H1 (cell line): ENCODE results near the gene KCTD7. TPM values are rescaled to one million over a fixed set of nuclear protein-coding genes. Genes with fewer than 3 reads are reported as not detected.

Source experiments
- CTCF ChIA-PET: fragments of 300-600 bp; sonication (Branson Sonifier 250); formaldehyde crosslinking; loops from one replicate; lab custom pipeline; 2021; ENCODE audit not compliant: partially characterized antibody; lab: Charles Lee
- POLR2A ChIA-PET: fragments of 300-600 bp; sonication (Branson Sonifier 250); formaldehyde crosslinking; loops from one replicate; lab custom pipeline; 2021; ENCODE audit warnings: inconsistent platforms; ENCODE audit not compliant: partially characterized antibody; lab: Charles Lee
- DNase-seq, 2 experiments: peaks; one replicate each; pipeline versions ENCODE4 v3.0.0 to v3.0.0-alpha.2; 2010 to 2022; ENCODE audit warnings: low spot score in 2 of 2, low read depth in 1 of 2, mixed read lengths in 1 of 2
- FAIRE-seq: peaks from 2 replicates; lab custom pipeline; 2011; peaks lifted over from hg19 to GRCh38; lab: Jason Lieb, UNC
- H2AFZ ChIP-seq: 2 replicates; pipeline ENCODE4 v1.8.1; 2012; ENCODE audit warnings: low read length, inconsistent platforms
- H2AK5ac ChIP-seq: 2 replicates; pipeline ENCODE4 v1.6.1; 2013; ENCODE audit warnings: low read depth, low read length
- H2BK120ac ChIP-seq: replicated peaks from 2 replicates; pipeline ENCODE3; 2013; ENCODE audit warnings: low read depth, low read length, inconsistent platforms
- H2BK12ac ChIP-seq: 2 replicates; pipeline ENCODE4 v1.6.1; 2013; ENCODE audit warnings: low read depth, low read length
- H2BK15ac ChIP-seq: 2 replicates; pipeline ENCODE4 v1.6.1; 2013; ENCODE audit warnings: low read length
- H2BK20ac ChIP-seq: 2 replicates; pipeline ENCODE4 v1.6.1; 2013; ENCODE audit warnings: low read length
- H2BK5ac ChIP-seq: 2 replicates; pipeline ENCODE4 v1.6.1; 2013; ENCODE audit warnings: low read depth, low read length
- H3K14ac ChIP-seq: 2 replicates; pipeline ENCODE4 v1.6.1; 2013; ENCODE audit warnings: inconsistent platforms; ENCODE audit not compliant: insufficient read length
- H3K18ac ChIP-seq: 2 replicates; pipeline ENCODE4 v1.6.1; 2013; ENCODE audit warnings: low read length; ENCODE audit errors: extremely low read depth
- H3K23ac ChIP-seq: 2 replicates; pipeline ENCODE4 v1.6.1; 2013; ENCODE audit warnings: inconsistent platforms; ENCODE audit not compliant: insufficient read length
- H3K23me2 ChIP-seq: 2 replicates; pipeline ENCODE4 v1.6.1; 2013; ENCODE audit warnings: low read depth, low read length
- H3K27ac ChIP-seq: 2 replicates; pipeline ENCODE4 v1.6.1; 2011; ENCODE audit warnings: low read depth, low read length, inconsistent platforms
- H3K27me3 ChIP-seq, 4 experiments: replicated peaks in 1 of 4; 1 replicate in 1 of 4; 2 replicates in 3 of 4; pipeline versions ENCODE4 v1.6.1 to v1.8.1; 2011 to 2013; ENCODE audit warnings: low read length in 3 of 4, mild to moderate bottlenecking in 3 of 4, inconsistent platforms in 2 of 4, mixed read lengths in 2 of 4, moderate library complexity in 1 of 4; ENCODE audit not compliant: control insufficient read depth in 3 of 4, insufficient read depth in 3 of 4; ENCODE audit errors: extremely low read depth in 1 of 4
- H3K36me3 ChIP-seq, 4 experiments: 2 replicates each; pipeline versions ENCODE4 v1.6.1 to v1.8.1; 2011 to 2013; ENCODE audit warnings: mild to moderate bottlenecking in 4 of 4, low read length in 3 of 4, moderate library complexity in 2 of 4, control low read depth in 1 of 4, inconsistent platforms in 1 of 4; ENCODE audit not compliant: insufficient read depth in 4 of 4, control insufficient read depth in 2 of 4
- H3K4ac ChIP-seq: replicated peaks from 2 replicates; pipeline ENCODE3; 2013; ENCODE audit warnings: low read length, low read depth, mixed read lengths, inconsistent platforms; ENCODE audit not compliant: insufficient read length
- H3K4me1 ChIP-seq, 4 experiments: replicated peaks in 1 of 4; 1 replicate in 1 of 4; 2 replicates in 3 of 4; pipeline versions ENCODE4 v1.6.1 to v1.8.1; 2011 to 2013; ENCODE audit warnings: low read length in 3 of 4, inconsistent platforms in 2 of 4, mixed read lengths in 1 of 4; ENCODE audit not compliant: insufficient read depth in 4 of 4, control insufficient read depth in 3 of 4
- H3K4me2 ChIP-seq, 2 experiments: 2 replicates each; pipeline versions ENCODE4 v1.6.1 to v1.8.1; 2011 to 2013; ENCODE audit warnings: low read depth in 2 of 2, low read length in 2 of 2, control low read depth in 1 of 2, inconsistent platforms in 1 of 2, mild to moderate bottlenecking in 1 of 2; ENCODE audit not compliant: insufficient read depth in 1 of 2
- H3K4me3 ChIP-seq, 4 experiments: fragments of 200-600, 300-600 bp in 1 of 4; sonication (generic), shearing (Covaris generic), sonication (Bioruptor Twin) in 1 of 4; 2 replicates each; pipeline versions ENCODE4 v1.5.1 to v1.8.1; 2011 to 2016; ENCODE audit warnings: low read length in 4 of 4, low read depth in 3 of 4, control low read depth in 2 of 4, inconsistent platforms in 2 of 4, mild to moderate bottlenecking in 2 of 4, mixed read lengths in 1 of 4, moderate library complexity in 1 of 4; ENCODE audit not compliant: insufficient read depth in 2 of 4; ENCODE audit errors: extremely low read depth in 1 of 4
- H3K56ac ChIP-seq: replicated peaks from 2 replicates; pipeline ENCODE3; 2013; ENCODE audit warnings: low read depth, mild to moderate bottlenecking, mixed read lengths, low read length, inconsistent platforms; ENCODE audit not compliant: insufficient read length
- H3K79me1 ChIP-seq: 2 replicates; pipeline ENCODE4 v1.6.1; 2013; ENCODE audit warnings: low read depth, low read length, control low read depth
- H3K79me2 ChIP-seq, 2 experiments: 2 replicates each; pipeline versions ENCODE4 v1.6.1 to v1.8.1; 2012 to 2013; ENCODE audit warnings: low read length in 2 of 2, mild to moderate bottlenecking in 2 of 2, inconsistent platforms in 1 of 2; ENCODE audit not compliant: insufficient read depth in 2 of 2, control insufficient read depth in 1 of 2
- H3K9ac ChIP-seq, 4 experiments: replicated peaks in 1 of 4; 1 replicate in 1 of 4; 2 replicates in 3 of 4; pipeline versions ENCODE4 v1.6.1 to v1.8.1; 2011 to 2013; ENCODE audit warnings: low read depth in 3 of 4, low read length in 3 of 4, control low read depth in 2 of 4, mild to moderate bottlenecking in 2 of 4, moderate library complexity in 2 of 4, inconsistent platforms in 1 of 4; ENCODE audit errors: extremely low read depth in 1 of 4
- H3K9me3 ChIP-seq, 2 experiments: 2 replicates each; pipeline versions ENCODE4 v1.6.1 to v1.8.1; 2012 to 2013; ENCODE audit warnings: mild to moderate bottlenecking in 2 of 2, moderate library complexity in 2 of 2, control low read depth in 1 of 2, inconsistent platforms in 1 of 2, low read depth in 1 of 2, low read length in 1 of 2, mixed read lengths in 1 of 2; ENCODE audit not compliant: insufficient read depth in 2 of 2
- H4K20me1 ChIP-seq, 2 experiments: replicated peaks in 1 of 2; 2 replicates each; pipeline versions ENCODE3 to v1.8.1; 2011 to 2013; ENCODE audit warnings: inconsistent platforms in 2 of 2, low read length in 2 of 2, mild to moderate bottlenecking in 1 of 2; ENCODE audit not compliant: insufficient read depth in 2 of 2, control insufficient read depth in 1 of 2
- H4K5ac ChIP-seq: 2 replicates; pipeline ENCODE4 v1.6.1; 2013; ENCODE audit warnings: low read length, low read depth, mixed read lengths, inconsistent platforms; ENCODE audit not compliant: insufficient read length
- H4K8ac ChIP-seq: 2 replicates; pipeline ENCODE4 v1.8.0; 2013; ENCODE audit warnings: mild to moderate bottlenecking, moderate library complexity, low read length, inconsistent platforms; ENCODE audit not compliant: insufficient read depth; ENCODE audit errors: extremely low read depth
- H4K91ac ChIP-seq: replicated peaks from 2 replicates; pipeline ENCODE3; 2013; ENCODE audit warnings: low read length, mixed read lengths, inconsistent platforms; ENCODE audit not compliant: insufficient read length
- BACH1 ChIP-seq: IDR thresholded peaks from 2 replicates; pipeline ENCODE4 v1.6.1; 2012; ENCODE audit warnings: low read length, improper control_type of control experiment
- BRCA1 ChIP-seq: IDR thresholded peaks from 2 replicates; pipeline ENCODE4 v1.6.1; 2012; ENCODE audit warnings: low read depth, low read length, improper control_type of control experiment
- CHD2 ChIP-seq: IDR thresholded peaks from 2 replicates; pipeline ENCODE4 v1.6.1; 2012; ENCODE audit warnings: low read length, improper control_type of control experiment
- GABPA ChIP-seq: IDR thresholded peaks from 2 replicates; pipeline ENCODE4 v1.6.1; 2011; ENCODE audit warnings: mild to moderate bottlenecking, low read length, moderate library complexity, borderline replicate concordance; ENCODE audit not compliant: insufficient read depth
- MAFK ChIP-seq: IDR thresholded peaks from 2 replicates; pipeline ENCODE4 v1.6.1; 2012; ENCODE audit warnings: low read depth, mild to moderate bottlenecking, improper control_type of control experiment, low read length
- NRF1 ChIP-seq: IDR thresholded peaks from 2 replicates; pipeline ENCODE4 v1.6.1; 2011; ENCODE audit warnings: mild to moderate bottlenecking, low read depth, low read length, improper control_type of control experiment
- TAF1 ChIP-seq: IDR thresholded peaks from 2 replicates; pipeline ENCODE4 v1.6.1; 2011; ENCODE audit warnings: mild to moderate bottlenecking, low read depth, low read length
- TAF7 ChIP-seq: optimal IDR thresholded peaks from 2 replicates; pipeline ENCODE3; 2011; ENCODE audit warnings: low read depth, mild to moderate bottlenecking, inconsistent platforms, low read length, moderate library complexity, borderline replicate concordance
- TCF12 ChIP-seq: IDR thresholded peaks from 2 replicates; pipeline ENCODE4 v1.6.1; 2011; ENCODE audit warnings: low read depth, mild to moderate bottlenecking, low read length
- WGBS, 2 experiments: shearing (Covaris generic) in 1 of 2; methylation state at CpG; one replicate each; pipeline versions ENCODE4 v1.1.6 to v1.1.7; 2013 to 2015; ENCODE audit warnings: low lambda C conversion rate in 2 of 2, mixed read lengths in 2 of 2, inconsistent platforms in 1 of 2, low coverage in 1 of 2, missing lambda C conversion rate in 1 of 2; ENCODE audit not compliant: insufficient replicate concordance in 2 of 2, insufficient coverage in 1 of 2, insufficient read length in 1 of 2; ENCODE audit errors: extremely low coverage in 1 of 2, missing lambda C conversion rate in 1 of 2; 5-methylcytosine and 5-hydroxymethylcytosine counted together
- polyA plus RNA-seq, 7 experiments: library from polyadenylated mRNA; depleted of rRNA in 3 of 7; stranded (reverse) in 5 of 7; unstranded in 2 of 7; fragments of >200 nt in 5 of 7; fragments of 200-250 nt in 2 of 7; gene quantifications; 1 replicate in 5 of 7; 2 replicates in 1 of 7; 4 replicates in 1 of 7; pipeline versions ENCODE4 v1.2.1 to v1.2.3, GENCODE V29; 2011 to 2013; ENCODE audit warnings: missing spikeins in 2 of 7, mixed read lengths in 2 of 7
- total RNA-seq: library from RNA; stranded (reverse); fragmentation: NEBNext Ultra II Directional; extraction: Animal tissue kit (Norgen Biotek cat#: 25700); gene quantifications from 2 replicates; pipeline ENCODE4 v1.2.1, GENCODE V29; 2021
- TF ChIP-seq, protein P1 (sequence below): IDR thresholded peaks from 2 replicates; pipeline ENCODE4 v1.6.1; 2012; ENCODE audit warnings: inconsistent platforms

The KCTD7 gene
- total and polyA plus RNA-seq, 2 of the 8 experiments (the other 6 are each of a cell fraction or from before 2014, with no cell fraction given) = 8.6 to 11.9 TPM

DNA sequence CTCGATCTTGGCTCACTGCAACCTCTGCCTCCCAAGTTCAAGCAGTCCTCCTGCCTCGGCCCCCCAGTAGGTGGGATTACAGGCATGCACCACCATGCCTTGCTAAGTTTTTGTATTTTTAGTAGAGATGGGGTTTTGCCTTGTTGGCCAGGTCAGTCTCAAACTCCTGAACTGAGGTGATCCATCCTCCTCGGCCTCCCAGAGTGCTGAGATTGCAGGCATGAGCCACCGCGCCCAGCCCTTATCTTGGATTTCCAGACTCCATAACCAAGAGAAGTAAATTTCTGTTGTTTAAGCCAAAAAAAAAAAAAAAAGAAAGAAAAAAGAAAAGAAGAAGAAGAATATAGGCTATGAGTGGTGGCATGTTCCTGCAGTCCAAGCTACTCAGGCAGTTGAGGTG, 58.5 kb downstream of the KCTD7 start:
- no peak for DNase-seq
- H3K9me3 ChIP-seq = no peaks in the 10 kb centered on the region
- H2BK120ac ChIP-seq = no peak overlapping the region
- no peak overlapping the region for H2BK5ac ChIP-seq
- no peaks in the 10 kb centered on the region; a peak in 1 of 7 replicates for H3K27me3 ChIP-seq
- H3K18ac ChIP-seq = no peak overlapping the region
- no peak overlapping the region for H3K23ac ChIP-seq
- 79% methylated on average over 5 of the region's 5 CpGs; no CpG with 5 or more reads in 1 of the 2 experiments for WGBS, 2 experiments
- CTCF ChIA-PET = interaction anchor here (0.6 to 1.1 kb wide), 2 partner anchors 9 to 25 kb away, joined by 3 to 4 read pairs; no protein-coding TSS in a partner anchor
- H2BK15ac ChIP-seq = no peak overlapping the region
- H3K27ac ChIP-seq = no peak overlapping the region
- no peak overlapping the region for H2AK5ac ChIP-seq
- no peak overlapping the region for H3K56ac ChIP-seq
- H3K14ac ChIP-seq = no peak overlapping the region
- no peak overlapping the region for H3K4me2 ChIP-seq
- TF ChIP-seq TAF7 (no peak), TAF1 (no peak), MAFK (no peak), NRF1 (no peak), BACH1 (no peak), BRCA1 (no peak), TCF12 (no peak), GABPA (no peak), CHD2 (no peak)
- TF ChIP-seq, protein P1, sequence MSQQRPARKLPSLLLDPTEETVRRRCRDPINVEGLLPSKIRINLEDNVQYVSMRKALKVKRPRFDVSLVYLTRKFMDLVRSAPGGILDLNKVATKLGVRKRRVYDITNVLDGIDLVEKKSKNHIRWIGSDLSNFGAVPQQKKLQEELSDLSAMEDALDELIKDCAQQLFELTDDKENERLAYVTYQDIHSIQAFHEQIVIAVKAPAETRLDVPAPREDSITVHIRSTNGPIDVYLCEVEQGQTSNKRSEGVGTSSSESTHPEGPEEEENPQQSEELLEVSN = no peak
- TF ChIP-seq, all 59 proteins: peak for 0
- POLR2A ChIA-PET = no interaction called here
- peaks cover 5% of the 10 kb centered on the region; the same call in 1 of the 2 replicates for H3K23me2 ChIP-seq
- no peak overlapping the region for H3K9ac ChIP-seq
- H4K20me1 ChIP-seq = peaks cover 0 to 1% of the 10 kb centered on the region in 2 experiments
- no peak overlapping the region for H2AFZ ChIP-seq
- no peak overlapping the region for H4K8ac ChIP-seq
- H2BK12ac ChIP-seq = no peak overlapping the region
- peaks cover 0 to 3% of the 10 kb centered on the region in 2 experiments; a peak in 1 of 4 replicates for H3K79me2 ChIP-seq
- no peak overlapping the region for H3K4ac ChIP-seq
- no peaks in the 10 kb centered on the region for H3K36me3 ChIP-seq
- H4K91ac ChIP-seq = no peak overlapping the region
- H3K4me1 ChIP-seq = no peaks in the 10 kb centered on the region; a peak in 2 of 7 replicates
- no peak overlapping the region for H3K4me3 ChIP-seq
- 0 out of 2 replicates have a peak, but pooled peaks cover 2% of the 10 kb centered on the region for H3K79me1 ChIP-seq
- FAIRE-seq = no peak
- H2BK20ac ChIP-seq = no peak overlapping the region
- no peak overlapping the region for H4K5ac ChIP-seq
